ENCODE measurements around the gene WDR55. TPM values are rescaled to one million over a fixed set of nuclear protein-coding genes. Genes with fewer than 3 reads are reported as not detected.

WDR55 gene
- total and polyA plus RNA-seq, 2 of the 8 experiments (the other 6 are each of a cell fraction or from before 2014, with no cell fraction given): 15.3 to 22.7 TPM

- no peak for TF ChIP-seq BCL11A (IDR thresholded peaks at IDR 0.05; ENCODE audit: low read depth in 2 of 2, low read length in 2 of 2)
- TF ChIP-seq CBX8 (IDR thresholded peaks at IDR 0.05; ENCODE audit: borderline replicate concordance, low read depth, low read length): no peak
- no peak for TF ChIP-seq SP4 (IDR thresholded peaks at IDR 0.05; ENCODE audit: low read length)
- no peak for TF ChIP-seq HDAC6 (IDR thresholded peaks at IDR 0.05; ENCODE audit: low read depth, low read length)
- TF ChIP-seq FOSL1 (IDR thresholded peaks at IDR 0.05; ENCODE audit: insufficient read depth, low read depth, low read length): no peak
- TF ChIP-seq SAP30 (IDR thresholded peaks at IDR 0.05; ENCODE audit: insufficient read depth, insufficient replicate concordance, low read length): no peak
- TF ChIP-seq SP2 (IDR thresholded peaks at IDR 0.05; ENCODE audit: low read length): no peak
These were observed 32.3 kb downstream of the WDR55 start (continued) for GRCh38 chr5:140696891-140697492.

Data from H1 (cell line).